ENCODE data around the gene TRABD2B. TPM values are rescaled to one million over a fixed set of nuclear protein-coding genes. Genes with fewer than 3 reads are reported as not detected.

TRABD2B gene
- total RNA-seq, 1 donor from 2014 or later = 1.8 TPM

DNA sequence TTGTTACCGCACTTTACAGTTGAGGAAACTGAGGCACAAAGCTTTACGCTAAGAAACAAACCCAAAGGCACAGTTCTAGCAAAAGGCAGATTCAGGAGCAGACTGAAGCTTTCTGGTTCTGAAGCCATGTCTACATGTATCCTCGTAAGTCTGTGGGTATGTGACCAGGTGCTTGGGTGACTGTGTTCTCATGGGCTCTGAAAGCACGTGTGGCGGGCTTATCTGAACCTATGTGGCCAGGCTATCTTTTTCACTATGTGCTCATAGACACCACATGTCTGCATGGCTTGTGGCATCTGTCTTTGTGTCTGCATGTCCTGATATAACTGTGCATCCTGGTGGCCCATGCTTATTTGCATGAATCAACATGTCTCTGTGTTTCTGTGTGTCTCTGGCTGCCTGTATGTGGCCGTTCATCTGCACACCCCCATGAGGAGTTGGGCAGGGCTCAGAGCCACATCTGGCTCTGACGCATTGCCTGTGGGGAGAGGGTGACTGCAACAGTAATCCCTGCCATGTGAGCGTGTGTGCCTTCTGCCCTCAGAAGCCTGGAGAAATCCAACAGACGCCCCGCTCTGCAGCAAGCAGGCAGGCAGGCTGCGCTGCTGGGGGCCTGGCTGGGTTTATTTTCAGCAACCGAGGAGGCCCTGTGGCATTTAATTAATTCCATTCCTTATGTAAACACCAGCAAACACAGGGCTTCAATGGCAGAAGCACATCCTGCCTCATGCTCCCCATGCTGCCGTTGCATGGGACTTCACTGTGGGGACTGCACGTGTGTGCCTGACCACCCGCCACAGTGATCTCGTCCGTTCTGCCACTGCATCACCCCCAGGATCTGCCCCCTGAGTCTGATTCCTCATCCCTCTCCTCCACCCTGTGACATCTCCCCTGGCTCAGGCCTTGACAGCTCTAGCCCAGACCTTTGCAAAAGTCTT is 115.4 kb downstream of the TRABD2B start:
- TF ChIP-seq CTCF (IDR thresholded peaks at IDR 0.05) = no peak
- ATAC-seq = no peak
- no peaks in the 10 kb centered on the region for H3K27me3 ChIP-seq (ENCODE audit: low read depth)

DNA sequence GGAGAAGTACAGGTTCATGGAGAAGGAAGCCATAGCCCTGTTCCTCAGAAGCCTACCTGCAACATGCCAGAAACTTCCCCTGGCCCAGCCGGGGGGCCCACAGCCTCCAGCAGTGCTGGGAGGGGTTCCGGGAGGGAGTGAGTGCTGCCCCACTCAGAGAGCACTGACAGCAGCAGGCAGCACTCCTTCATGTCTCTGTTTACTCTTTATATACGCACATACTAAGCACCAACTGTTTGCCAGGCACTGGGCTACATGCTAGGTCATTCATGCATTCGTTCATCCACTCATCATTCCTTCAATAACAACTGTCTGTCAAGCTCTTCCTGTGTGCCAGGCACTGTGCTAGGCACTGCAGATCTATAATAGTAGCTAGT is 120.6 kb downstream of the TRABD2B start:
- no peak for TF ChIP-seq CTCF (IDR thresholded peaks at IDR 0.05)
- peak overlapping the region; percentile 4 for H3K27ac ChIP-seq

More for the DNA sequence above, 115.4 kb downstream of the TRABD2B start:
- intact Hi-C loops (cut with DNase I) = no loop called here
- Histone ChIP-seq H3K4me1 (peaks cover 4% of the 10 kb centered on the region), H3K27ac (no peak overlapping the region), H3K36me3 (no peaks in the 10 kb centered on the region), H3K9me3 (no peaks in the 10 kb centered on the region), H3K4me3 (no peak overlapping the region)
- no peak for DNase-seq

DNA sequence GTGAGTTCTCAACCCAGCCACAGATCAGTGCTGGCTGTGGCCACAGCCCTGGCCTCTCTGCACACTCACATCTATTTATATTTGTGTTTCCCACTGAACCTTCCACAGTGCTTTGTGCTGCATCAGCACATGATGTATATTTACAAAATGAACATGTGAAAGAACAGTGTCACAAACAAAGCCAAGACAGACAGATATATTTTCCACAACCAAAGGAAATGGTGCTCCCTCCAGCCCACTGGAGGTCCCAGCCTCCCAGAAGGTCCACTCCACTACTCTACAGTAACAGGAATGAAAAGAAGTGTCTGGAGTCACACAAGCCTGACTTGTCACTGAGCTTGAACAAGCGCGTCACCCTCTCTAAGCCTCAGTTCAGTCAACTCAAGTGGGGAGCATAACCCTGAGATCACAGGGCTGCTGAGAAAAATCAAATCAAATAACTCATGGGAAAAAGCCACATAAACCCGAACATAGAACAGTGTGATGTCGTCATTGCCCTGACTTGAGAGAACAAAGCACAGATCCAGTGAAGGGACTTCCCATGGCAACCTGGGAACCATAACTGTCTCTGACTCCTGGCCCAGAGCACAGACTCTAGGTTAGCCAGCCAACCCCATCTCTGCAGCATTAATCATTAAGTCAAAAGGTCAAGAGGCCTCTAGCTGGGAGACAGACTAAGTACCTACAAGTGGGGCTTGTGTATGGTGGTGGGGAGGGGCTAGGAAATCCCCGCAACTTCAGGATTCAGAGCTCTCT is 121.2 kb downstream of the TRABD2B start:
- Histone ChIP-seq H3K9me3 (no peaks in the 10 kb centered on the region), H3K27ac (peak overlapping the region; percentile 4), H3K4me3 (no peak overlapping the region), H3K4me1 (peaks cover 13% of the 10 kb centered on the region), H3K36me3 (no peaks in the 10 kb centered on the region), H3K27me3 (ENCODE audit: low read depth) (no peaks in the 10 kb centered on the region)
- intact Hi-C loops (cut with DNase I) = no loop called here
- DNase-seq = no peak
- no peak for TF ChIP-seq CTCF (IDR thresholded peaks at IDR 0.05)
- ATAC-seq = peak; percentile 92 to 93

More for the DNA sequence above, 120.6 kb downstream of the TRABD2B start:
- Histone ChIP-seq H3K27me3 (ENCODE audit: low read depth) (no peaks in the 10 kb centered on the region), H3K4me1 (peaks cover 13% of the 10 kb centered on the region), H3K36me3 (no peaks in the 10 kb centered on the region), H3K4me3 (no peak overlapping the region), H3K9me3 (no peaks in the 10 kb centered on the region)
- ATAC-seq (no peak), DNase-seq (no peak)
- intact Hi-C loops (cut with DNase I) = no loop called here

DNA sequence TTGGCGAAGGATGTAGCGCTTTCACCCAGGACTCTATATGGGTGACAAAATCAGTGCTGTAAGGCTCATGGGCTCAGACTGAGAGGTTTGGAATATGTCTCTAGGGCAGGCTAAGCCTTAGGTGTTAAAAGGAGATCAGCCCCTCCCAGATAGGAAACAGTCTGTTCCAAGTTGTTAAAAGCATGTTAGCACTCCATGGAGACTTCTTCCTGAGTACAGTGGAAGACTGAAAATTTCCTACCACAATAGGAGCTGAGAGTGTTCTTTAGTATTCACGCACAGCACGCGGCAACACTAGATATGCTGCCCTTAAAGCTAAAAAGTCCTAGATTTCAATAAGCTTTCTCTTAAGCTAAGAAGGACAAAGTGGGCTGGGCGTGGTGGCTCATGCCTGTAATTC is 122.1 kb downstream of the TRABD2B start:
- Histone ChIP-seq H3K27me3 (ENCODE audit: low read depth) (no peaks in the 10 kb centered on the region), H3K27ac (no peak overlapping the region), H3K9me3 (no peaks in the 10 kb centered on the region), H3K4me3 (no peak overlapping the region), H3K4me1 (peaks cover 13% of the 10 kb centered on the region), H3K36me3 (no peaks in the 10 kb centered on the region)
- intact Hi-C loops (cut with DNase I) = no loop called here
- no peak for DNase-seq
- no peak for TF ChIP-seq CTCF (IDR thresholded peaks at IDR 0.05)
- peak; percentile 35 for ATAC-seq

- Histone ChIP-seq H3K9me3 (no peaks in the 10 kb centered on the region), H3K27ac (no peak overlapping the region), H3K36me3 (no peaks in the 10 kb centered on the region), H3K4me1 (peaks cover 13% of the 10 kb centered on the region), H3K4me3 (no peak overlapping the region), H3K27me3 (ENCODE audit: low read depth) (no peaks in the 10 kb centered on the region)
- ATAC-seq (no peak), DNase-seq (no peak)
- intact Hi-C loops (cut with DNase I) = no loop called here
- TF ChIP-seq CTCF (IDR thresholded peaks at IDR 0.05) = no peak
Observed at GRCh38 chr1:47873337-47873736, 123.8 kb downstream of the TRABD2B start.

Data from lower lobe of right lung (tissue), 2 donors.